Ammon's horn (tissue), 1 donor: ENCODE measurements around the gene AIMP1.
A peak's percentile ranks its signal among the peaks of the same experiment; 100 is the strongest.
"Not testable (repeated sequence)": the region's sequence is repeated elsewhere in the genome, so short reads cannot be mapped to it uniquely, and the experiment has no call there.

Experiments
- DNase-seq: peaks from one replicate; pipeline ENCODE4 v3.0.0-alpha.2; 2016; ENCODE audit warnings: low spot score

The AIMP1 gene

DNA sequence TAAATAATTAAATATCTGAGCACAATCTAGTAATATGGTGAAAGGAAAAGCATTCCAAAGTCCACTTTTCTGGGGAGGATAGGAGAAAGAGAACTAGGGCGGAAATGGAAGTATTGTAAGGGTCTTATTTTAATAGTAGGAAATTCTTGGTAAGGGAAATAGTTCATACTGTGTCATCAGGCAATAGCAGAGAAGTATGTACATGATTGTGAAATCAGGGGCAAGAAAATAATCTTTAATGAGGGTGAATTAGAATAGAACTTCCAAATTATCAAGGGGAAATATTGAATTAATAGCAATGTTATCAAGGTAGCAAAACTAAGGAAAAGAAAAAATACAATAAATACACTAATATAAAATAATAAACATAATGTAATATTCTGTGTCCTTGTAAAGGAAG is 37.4 kb downstream of the AIMP1 start:
- DNase-seq: no peak

DNA sequence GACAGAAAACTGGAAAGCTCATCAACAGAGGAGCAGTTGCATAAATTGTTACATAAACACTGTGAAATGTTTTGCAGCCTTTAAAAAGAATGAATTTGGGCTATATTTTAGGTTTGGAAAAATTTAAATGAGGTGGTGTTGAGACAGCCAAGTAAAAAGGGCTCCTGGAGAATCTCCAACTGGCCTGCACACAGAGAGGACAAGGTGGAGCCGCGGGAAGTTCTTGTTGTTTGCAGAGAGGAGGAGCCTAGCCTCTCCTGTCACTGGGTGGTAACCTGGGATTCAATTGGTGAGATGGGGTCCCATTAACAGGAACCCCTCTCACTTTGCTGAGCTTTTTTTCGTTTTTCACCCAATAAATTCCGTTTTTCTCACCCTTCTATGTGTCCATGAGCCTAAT is 38.8 kb downstream of the AIMP1 start:
- DNase-seq: no peak

DNA sequence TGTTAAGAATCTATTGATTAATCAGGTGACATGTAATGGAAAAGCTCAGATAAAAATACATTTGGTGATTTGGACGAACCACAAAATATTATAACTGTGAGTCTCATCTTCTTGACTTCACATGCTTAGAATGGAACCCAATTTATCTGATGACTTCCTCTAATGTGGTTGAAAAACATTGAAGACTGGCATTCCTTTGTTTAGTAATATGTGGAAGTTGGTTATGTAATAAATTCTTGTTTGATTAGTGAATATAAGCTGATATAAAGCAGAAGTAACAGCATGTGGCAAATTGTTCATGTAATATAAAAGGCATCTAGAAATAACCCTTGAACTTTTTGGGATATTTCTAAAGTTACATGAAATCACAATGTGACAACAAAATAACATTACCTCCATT is 42.5 kb downstream of the AIMP1 start:
- DNase-seq: no peak

DNA sequence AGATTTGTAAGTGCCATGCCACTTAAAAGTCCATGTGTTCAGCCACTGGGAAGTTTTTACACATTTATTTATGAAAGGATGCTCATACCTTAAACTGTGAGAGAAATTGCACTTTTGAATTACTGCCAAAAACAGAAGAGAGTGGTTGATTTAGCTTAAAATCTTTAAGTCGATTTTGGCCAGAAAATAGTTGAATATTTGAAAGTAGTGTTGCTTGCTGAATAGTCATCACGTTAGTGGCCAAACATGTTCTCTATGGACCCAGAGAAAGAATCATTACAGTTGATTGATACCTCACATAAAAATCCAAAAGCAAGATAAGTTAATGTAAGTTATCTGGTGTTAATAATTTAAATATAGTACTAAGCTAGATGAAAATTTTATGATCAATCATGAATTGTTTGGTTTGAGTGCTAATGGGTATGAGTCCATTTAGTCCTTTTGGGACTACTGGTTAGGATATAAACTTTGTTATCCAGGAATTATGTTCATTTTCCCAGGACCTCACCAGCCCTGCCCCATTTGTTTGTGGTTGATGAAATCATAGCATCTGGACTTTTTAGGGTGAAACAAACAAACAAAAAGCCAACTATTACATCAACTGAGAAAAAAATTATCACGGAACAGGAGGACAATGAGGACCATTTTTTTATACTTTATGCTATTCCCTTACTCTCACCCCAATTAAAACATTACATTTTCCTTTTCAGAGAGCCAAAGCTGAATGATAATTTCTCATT is 45.9 kb downstream of the AIMP1 start:
- no peak for DNase-seq

DNA sequence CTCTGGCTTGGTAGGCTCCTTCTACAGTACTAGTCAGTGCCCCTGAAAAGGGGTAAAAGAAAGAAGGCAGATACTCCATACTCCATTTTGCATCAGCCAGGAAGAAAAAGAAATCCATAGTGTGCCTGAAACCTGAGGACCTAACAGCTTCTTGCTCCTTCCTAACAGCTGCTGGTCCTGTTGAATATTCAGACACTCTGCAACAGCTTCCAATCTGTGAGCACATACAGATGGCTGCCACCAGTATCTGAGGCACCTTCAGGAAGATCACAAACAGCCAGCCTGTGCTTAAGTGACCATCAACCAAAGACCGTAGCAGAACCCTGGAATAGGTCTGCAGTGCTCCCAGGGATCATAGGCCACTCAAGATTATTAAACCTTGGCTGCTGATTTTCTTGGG is 47.9 kb downstream of the AIMP1 start:
- no peak for DNase-seq

DNA sequence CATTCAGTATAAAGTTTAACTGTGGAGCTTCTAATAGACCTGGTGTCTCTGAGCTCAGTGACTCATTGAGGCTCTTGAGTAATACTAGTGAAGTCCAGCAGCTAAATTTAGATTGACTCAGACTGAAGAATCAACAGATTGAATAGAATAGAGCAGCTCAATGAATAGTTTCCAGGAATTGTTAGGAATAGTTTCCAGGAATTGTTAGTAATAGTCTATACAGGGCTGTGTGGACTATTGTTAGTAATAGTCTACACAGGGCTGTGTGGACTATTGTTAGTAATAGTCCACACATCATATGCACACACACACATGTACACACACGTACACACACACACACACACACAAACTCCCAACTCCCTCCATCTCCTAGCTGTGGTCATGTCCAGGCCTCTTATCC is 49.3 kb downstream of the AIMP1 start:
- DNase-seq: no peak

DNA sequence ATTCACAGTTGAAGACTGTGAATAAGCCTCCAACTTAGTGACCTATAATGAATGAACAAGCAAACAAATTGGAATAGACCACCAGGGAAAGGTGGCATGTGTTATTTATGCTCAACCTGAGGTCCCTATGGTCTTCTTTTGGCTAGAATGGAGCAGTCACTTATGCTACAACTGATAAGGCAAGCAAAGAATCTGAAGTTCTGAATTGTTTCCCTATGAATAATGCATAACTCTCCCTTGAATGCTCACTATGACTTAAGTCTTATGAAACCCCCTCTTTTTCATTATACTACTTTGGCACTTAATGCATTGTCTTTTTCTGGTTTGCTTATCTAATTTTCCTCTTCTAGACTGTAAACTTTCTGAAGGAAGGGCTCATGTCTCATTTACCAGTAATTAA is 49.7 kb downstream of the AIMP1 start:
- no peak for DNase-seq

DNA sequence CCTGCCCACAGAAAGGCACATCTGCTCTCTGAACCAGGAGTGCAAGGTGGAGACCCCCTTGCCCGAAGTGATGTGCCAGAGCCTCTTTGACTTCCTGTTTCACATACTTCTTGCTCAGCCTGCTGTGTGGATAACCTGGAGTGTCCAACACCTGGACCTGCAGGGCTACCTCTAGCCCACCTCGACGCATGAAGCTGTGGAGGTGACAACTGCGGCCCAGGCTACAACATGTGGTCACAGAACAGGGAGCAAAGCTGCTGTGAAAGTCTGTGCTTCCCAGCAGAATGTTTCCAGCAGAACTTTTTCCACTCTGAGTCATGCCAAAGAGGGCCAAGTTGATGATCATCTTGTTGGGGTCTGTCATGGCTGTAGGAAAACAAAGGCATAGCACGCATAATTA is 50.7 kb downstream of the AIMP1 start:
- DNase-seq: no peak

DNA sequence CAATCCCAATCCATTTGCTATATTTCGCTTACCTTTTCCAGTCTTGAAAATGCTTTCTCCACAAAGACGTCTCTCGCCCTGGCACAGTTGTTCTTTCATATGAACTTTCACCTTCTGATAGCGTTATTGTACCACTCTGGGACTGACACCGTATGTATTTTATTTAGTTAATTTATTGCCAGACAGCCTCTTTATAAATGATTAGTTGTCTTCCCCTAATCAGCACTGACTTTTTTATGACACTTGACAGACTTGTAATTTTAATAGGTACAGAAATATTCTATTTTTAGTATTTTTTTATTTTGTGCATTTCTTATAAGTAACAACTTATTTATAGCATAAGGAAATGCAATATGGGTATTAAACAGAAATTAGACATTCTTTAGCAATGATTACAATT is 52.3 kb downstream of the AIMP1 start, which contains the start of gene GIMD1:
Gene GIMD1, minus strand, starts transcription at position 101 of the 400 bp plus-strand sequence. CDS start 1,343 bp downstream, outside the sequence.
- DNase-seq: no peak

DNA sequence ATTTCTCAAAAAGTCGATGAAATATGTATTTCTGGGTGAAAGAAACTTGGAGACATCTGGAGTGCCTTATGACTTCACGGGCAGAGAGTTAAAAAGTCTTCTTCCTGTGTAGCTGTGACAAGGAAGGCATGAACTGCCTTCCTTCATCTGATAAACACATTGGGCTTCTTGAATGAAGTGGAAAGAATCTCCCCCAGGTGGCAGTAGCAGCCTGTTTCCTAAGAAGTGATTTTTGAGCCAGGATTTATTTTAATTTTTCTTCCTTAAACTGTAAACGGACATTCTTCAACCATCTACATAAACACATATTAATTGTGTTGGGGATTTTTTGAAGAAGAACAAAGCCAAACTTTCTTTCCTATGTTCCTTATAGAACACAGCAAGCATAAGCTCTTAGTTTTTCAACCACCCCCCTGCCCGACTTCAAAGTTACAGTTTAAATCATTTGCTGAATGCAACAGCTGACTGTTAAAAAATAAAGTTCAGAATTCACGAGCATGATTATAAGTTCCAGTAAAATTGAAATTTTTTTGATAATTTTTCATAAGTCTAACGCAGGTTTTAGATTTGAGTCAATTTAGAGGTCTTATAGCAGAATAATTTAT is 53.2 kb downstream of the AIMP1 start:
- peak; percentile 59 for DNase-seq

DNA sequence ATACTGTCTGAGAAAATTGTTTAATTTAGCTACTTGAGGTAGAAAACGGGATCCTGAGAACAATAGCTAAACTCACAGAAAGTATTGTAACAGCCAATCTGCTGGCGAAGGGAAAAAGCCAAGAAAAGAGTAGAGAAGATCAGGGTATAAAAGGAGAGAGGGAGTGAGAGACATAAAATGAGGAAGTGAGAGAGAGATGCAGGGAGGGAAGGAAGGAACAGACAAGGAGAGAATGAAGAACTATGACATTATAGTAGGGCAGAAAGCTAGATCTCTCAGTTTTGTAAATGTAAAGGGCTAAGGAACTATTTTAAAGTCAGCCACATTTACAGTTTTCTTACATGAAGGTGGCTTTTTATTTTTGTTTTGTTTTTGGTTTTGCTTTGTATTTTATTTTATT is 53.9 kb downstream of the AIMP1 start:
- no peak for DNase-seq

DNA sequence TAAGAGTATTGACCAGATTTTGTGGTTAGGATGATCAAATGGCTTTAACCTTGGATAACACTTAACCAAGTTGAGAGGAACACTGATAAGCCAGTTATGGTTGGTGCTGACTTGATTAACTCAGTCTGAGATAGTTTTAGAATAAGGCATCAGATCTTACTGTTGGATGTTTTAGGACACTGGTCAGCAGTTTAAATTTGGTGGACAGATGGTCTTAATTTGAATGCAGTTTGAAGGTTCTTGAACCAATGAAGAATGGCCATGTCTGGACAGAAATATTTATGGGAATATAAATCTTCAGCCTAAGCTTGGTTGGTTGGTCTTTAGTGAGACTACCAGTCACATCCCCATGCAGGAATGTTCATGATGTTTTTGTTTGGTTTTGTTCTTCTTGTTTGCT is 54.8 kb downstream of the AIMP1 start:
- no peak for DNase-seq

DNA sequence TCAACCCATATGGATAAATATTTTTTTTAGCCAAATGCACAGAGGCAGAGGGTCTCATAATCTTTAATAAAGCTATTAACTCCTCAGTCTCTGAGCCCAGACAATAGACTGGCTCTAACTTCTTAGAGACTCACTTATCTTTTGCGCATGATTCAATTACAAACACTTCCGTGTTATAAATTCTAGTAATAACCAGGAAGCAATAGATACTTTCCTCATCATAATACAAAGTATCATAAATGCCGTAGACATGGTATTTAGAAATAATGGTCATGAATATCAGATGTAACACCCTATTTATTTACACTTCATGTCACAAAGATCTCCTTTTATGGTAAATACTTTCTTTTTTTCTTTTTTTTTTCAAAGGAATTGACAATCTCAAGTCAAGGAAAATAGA is 56.7 kb downstream of the AIMP1 start:
- no peak for DNase-seq

DNA sequence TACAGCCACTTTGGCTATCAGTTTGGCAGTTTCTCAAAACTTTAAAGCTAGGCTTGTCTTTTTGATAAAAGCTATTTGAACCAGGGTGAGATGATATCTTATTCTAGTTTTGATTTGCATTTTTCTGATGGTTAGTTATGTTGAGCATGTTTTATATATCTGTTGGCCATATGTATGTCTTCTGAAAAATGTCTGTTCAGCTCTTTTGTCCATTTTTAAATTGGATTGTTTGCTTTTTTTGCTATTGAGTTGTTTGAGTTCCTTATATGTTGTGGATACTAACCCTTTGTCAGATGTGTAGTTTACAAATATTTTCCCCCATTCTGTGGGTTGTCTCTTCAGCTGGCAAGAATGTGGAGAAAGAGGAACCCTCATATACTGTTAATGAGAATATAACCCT is 63.8 kb downstream of the AIMP1 start:
- no peak for DNase-seq

DNA sequence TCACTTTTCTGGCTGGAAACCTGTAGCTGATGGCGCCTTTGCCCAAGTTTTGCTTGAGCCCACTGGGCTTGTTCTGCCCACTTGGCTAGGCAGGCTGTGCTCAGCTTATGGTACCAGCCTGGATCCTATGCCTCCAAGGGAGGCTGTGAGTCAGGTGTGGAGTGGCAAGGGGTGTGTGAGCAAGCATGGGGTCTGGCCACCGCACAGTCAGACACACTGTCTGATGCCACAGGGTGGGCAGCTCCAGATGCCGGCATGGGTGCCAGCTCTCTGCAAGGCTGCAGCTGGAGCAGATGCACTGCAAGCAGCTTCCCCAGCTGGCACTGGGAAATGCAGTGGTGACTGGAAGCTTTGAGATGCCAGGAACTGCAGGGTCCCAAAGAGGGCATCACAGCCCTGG is 68.5 kb downstream of the AIMP1 start:
- no peak for DNase-seq

DNA sequence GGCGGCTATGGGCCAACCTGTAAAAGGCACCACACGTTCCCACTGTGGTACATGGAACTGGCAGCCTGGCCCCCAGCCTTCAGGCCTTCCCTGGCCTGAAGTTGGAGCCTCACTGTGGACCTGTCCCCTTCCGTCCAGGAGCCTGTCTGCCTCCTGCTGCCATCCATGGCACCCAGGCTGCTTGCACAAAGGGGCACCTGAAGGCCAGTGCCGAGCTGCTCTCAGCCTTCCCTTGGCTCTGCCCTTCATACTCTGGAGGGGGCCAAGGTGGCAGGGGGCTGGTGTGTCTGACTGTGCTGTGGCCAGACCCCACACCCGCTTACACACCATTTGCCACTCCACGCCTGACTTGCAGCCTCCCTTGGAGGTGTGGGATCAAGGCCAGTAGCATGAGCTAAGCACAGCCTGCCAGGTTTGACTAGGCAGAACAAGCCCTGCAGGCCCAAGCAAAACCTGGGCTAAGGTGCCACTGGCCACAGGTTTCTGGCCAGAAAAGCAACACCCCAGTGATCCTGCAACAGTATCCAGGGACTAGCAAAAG is 69.6 kb downstream of the AIMP1 start:
- DNase-seq: no peak

DNA sequence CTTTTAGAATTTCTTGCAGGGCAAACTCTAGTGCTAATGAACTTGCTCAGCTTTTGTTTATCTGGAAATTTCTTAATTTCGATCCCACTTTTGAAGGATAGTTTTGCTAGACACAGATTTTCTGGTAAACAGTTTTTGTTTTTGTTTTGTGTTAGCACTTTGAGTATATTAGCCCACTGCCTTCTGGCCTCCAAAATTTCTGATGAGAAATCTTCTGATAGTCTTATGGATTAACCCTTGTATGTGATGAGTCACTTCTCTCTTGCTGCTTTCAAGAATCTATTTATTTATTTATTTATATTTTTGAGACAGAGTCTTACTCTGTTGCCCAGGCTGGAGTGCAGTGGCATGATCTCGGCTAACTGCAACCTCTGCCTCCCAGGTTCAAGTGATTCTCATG is 79.2 kb downstream of the AIMP1 start:
- no peak for DNase-seq

DNA sequence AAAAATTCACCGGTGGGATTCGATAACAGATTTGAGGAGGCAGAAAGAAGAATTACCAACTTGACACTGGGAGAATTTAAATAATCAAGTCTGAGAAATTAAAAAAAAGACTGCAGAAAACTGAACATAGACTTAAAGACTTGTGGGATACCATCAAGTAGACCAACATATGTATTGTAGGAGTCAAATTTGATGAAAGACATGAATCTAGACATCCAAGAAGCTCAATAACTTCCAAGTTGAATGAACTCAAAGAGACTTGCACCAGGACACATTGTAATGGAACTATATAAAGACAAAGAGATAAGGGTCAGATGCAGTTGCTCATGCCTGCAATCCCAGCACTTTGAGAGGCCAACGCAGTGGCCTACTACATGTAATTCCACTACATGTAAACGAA is 82.5 kb downstream of the AIMP1 start:
- DNase-seq: not testable (repeated sequence)
